K562 (cell line): ENCODE measurements around the gene TMEM200A. TPM values are rescaled to one million over a fixed set of nuclear protein-coding genes. Genes with fewer than 3 reads are reported as not detected.

ENCODE experiments used
- ATAC-seq: fragments of 200-7000 bp; cut with Tn5 transposase; 3 replicates; pipeline ENCODE4 v1.9.1; 2020; ENCODE audit warnings: moderate library complexity
- BruUV-seq: library from RNA; stranded (reverse); fragments of 400-500 nt; replicated peaks from 2 replicates; lab custom pipeline; 2021; lab: Mats Ljungman, UMichigan
- CTCF ChIA-PET: fragments of 300-600 bp; formaldehyde crosslinking; extraction: SDS; loops from one replicate; lab custom pipeline; 2021; ENCODE audit warnings: low intra/inter-chr PET ratio; lab: Yijun Ruan, JAX
- POLR2A ChIA-PET: fragments of 300-600, 350-650 bp; sonication (Branson Sonifier 250); formaldehyde crosslinking; extraction: SDS; loops from one replicate; lab custom pipeline; 2021; ENCODE audit warnings: antibody characterized with exemption, inconsistent platforms; lab: Yijun Ruan, JAX
- DNase-seq, 4 experiments: peaks; one replicate each; pipeline versions ENCODE4 v3.0.0 to v3.0.0-alpha.2; 2011 to 2018; ENCODE audit warnings: low spot score in 3 of 4, mixed read lengths in 3 of 4; ENCODE audit errors: extremely low read depth in 1 of 4
- FAIRE-seq: peaks from 2 replicates; lab custom pipeline; 2011; peaks lifted over from hg19 to GRCh38; lab: Jason Lieb, UNC
- H2AFZ ChIP-seq: 2 replicates; pipeline ENCODE4 v1.6.0; 2011; ENCODE audit warnings: low read depth, low read length, control low read depth, inconsistent platforms
- H3K27ac ChIP-seq: fragments of 200-600 bp; 3 replicates; pipeline ENCODE4 v1.8.0; 2011; ENCODE audit warnings: low read depth, mild to moderate bottlenecking, control low read depth, inconsistent platforms, low read length, moderate library complexity, mixed read lengths; ENCODE audit errors: extremely low read depth
- H3K27me3 ChIP-seq, 2 experiments: fragments of 300-600 bp in 1 of 2; 2 replicates in 1 of 2; 3 replicates in 1 of 2; pipeline versions ENCODE4 v1.6.0 to v1.8.0; 2011; ENCODE audit warnings: inconsistent platforms in 2 of 2, low read length in 2 of 2, mild to moderate bottlenecking in 1 of 2, mixed read lengths in 1 of 2, moderate library complexity in 1 of 2; ENCODE audit not compliant: control insufficient read depth in 2 of 2, insufficient read depth in 2 of 2
- H3K36me3 ChIP-seq: fragments of 300-600 bp; 3 replicates; pipeline ENCODE4 v1.8.0; 2011; ENCODE audit warnings: mild to moderate bottlenecking, low read length, inconsistent platforms; ENCODE audit not compliant: control insufficient read depth, insufficient read depth
- H3K4me1 ChIP-seq, 2 experiments: fragments of 200-600 bp in 1 of 2; replicated peaks in 1 of 2; 2 replicates in 1 of 2; 3 replicates in 1 of 2; pipeline versions ENCODE4 v1.5.1 to v1.8.0; 2011; ENCODE audit warnings: inconsistent platforms in 2 of 2, low read length in 2 of 2, mild to moderate bottlenecking in 1 of 2, mixed read lengths in 1 of 2, moderate library complexity in 1 of 2; ENCODE audit not compliant: control insufficient read depth in 2 of 2, insufficient read depth in 2 of 2
- H3K4me2 ChIP-seq: 2 replicates; pipeline ENCODE4 v1.6.1; 2011; ENCODE audit warnings: low read length, control low read depth, inconsistent platforms, mixed read lengths; ENCODE audit not compliant: insufficient read depth
- H3K4me3 ChIP-seq: fragments of 200-600 bp; sonication (generic), shearing (Covaris generic); 2 replicates; pipeline ENCODE4 v1.5.1; 2016; ENCODE audit warnings: control low read depth, inconsistent platforms
- H3K79me2 ChIP-seq: fragments of 200-600 bp; 3 replicates; pipeline ENCODE4 v1.8.0; 2011; ENCODE audit warnings: low read length, inconsistent platforms; ENCODE audit not compliant: control insufficient read depth, insufficient read depth
- H3K9ac ChIP-seq, 2 experiments: 2 replicates each; pipeline versions ENCODE4 v1.6.0 to v1.6.1; 2011; ENCODE audit warnings: low read depth in 2 of 2, low read length in 2 of 2, control low read depth in 1 of 2, inconsistent platforms in 1 of 2, mild to moderate bottlenecking in 1 of 2, mixed read lengths in 1 of 2; ENCODE audit not compliant: insufficient read depth in 1 of 2
- H3K9me1 ChIP-seq: one replicate; pipeline ENCODE4 v1.6.0; 2011; ENCODE audit warnings: inconsistent platforms, mild to moderate bottlenecking, low read length, moderate library complexity; ENCODE audit not compliant: control insufficient read depth, insufficient read depth
- H3K9me3 ChIP-seq: replicated peaks from 2 replicates; pipeline ENCODE4 v1.5.1; 2011; ENCODE audit warnings: low read depth, low read length, inconsistent platforms; ENCODE audit not compliant: control insufficient read depth, insufficient read depth
- H4K20me1 ChIP-seq: replicated peaks from 2 replicates; pipeline ENCODE4 v1.6.1; 2011; ENCODE audit warnings: low read length, inconsistent platforms, mixed read lengths; ENCODE audit not compliant: control insufficient read depth, insufficient read depth
- ATF1 ChIP-seq, 2 experiments: fragments of 450-650 bp in 1 of 2; IDR thresholded peaks; 2 replicates each; pipeline ENCODE4 v1.6.1; 2016; ENCODE audit warnings: missing compliant biosample characterization in 1 of 2, missing genetic modification characterization in 1 of 2
- BACH1 ChIP-seq: fragments of 200-800 bp; sonication (Bioruptor generic); IDR thresholded peaks from 2 replicates; pipeline ENCODE4 v1.6.1; 2016; ENCODE audit warnings: missing genetic modification characterization, missing compliant biosample characterization
- ELK1 ChIP-seq: sonication (generic); formaldehyde crosslinking; IDR thresholded peaks from 2 replicates; pipeline ENCODE4 v1.8.1; 2022; ENCODE audit warnings: missing genetic modification reagents
- FOXP4 ChIP-seq: sonication (generic); formaldehyde crosslinking; IDR thresholded peaks from 2 replicates; pipeline ENCODE4 v1.8.0; 2022; ENCODE audit warnings: mild to moderate bottlenecking, missing genetic modification reagents, borderline replicate concordance
- GTF2E2 ChIP-seq: fragments of 200-800 bp; sonication (Bioruptor generic); IDR thresholded peaks from 2 replicates; pipeline ENCODE4 v1.6.1; 2016; ENCODE audit warnings: missing genetic modification characterization, missing compliant biosample characterization
- KDM2B ChIP-seq: fragments of 250-450 bp; sonication (Bioruptor Pico); IDR thresholded peaks from 2 replicates; pipeline ENCODE4 v1.8.0; 2021; ENCODE audit warnings: mild to moderate bottlenecking, moderate library complexity
- NONO ChIP-seq, 2 experiments: fragments of 200-400 bp in 1 of 2; fragments of 450-650 bp in 1 of 2; formaldehyde crosslinking in 1 of 2; IDR thresholded peaks; 2 replicates each; pipeline ENCODE4 v1.6.1; 2017; ENCODE audit warnings: low read depth in 2 of 2, mild to moderate bottlenecking in 2 of 2, moderate library complexity in 2 of 2, low read length in 1 of 2
- NR0B1 ChIP-seq: fragments of 450-650 bp; IDR thresholded peaks from one replicate; pipeline ENCODE4 v1.6.1; 2018; ENCODE audit warnings: mild to moderate bottlenecking, moderate library complexity; ENCODE audit not compliant: partially characterized antibody
- SNRNP70 ChIP-seq: fragments of 200-400 bp; formaldehyde crosslinking; optimal IDR thresholded peaks from 2 replicates; pipeline ENCODE3; 2017; ENCODE audit warnings: low read depth, low read length
- TCF3 ChIP-seq: sonication (generic); formaldehyde crosslinking; IDR thresholded peaks from 2 replicates; pipeline ENCODE4 v1.4.0; 2020; ENCODE audit warnings: mild to moderate bottlenecking, missing genetic modification reagents
- U2AF1 ChIP-seq: fragments of 200-400 bp; formaldehyde crosslinking; optimal IDR thresholded peaks from 2 replicates; pipeline ENCODE3; 2017; ENCODE audit warnings: mild to moderate bottlenecking, low read depth, low read length, moderate library complexity
- ZNF23 ChIP-seq: fragments of 250-450 bp; sonication (Bioruptor Pico); IDR thresholded peaks from 2 replicates; pipeline ENCODE4 v1.4.0; 2020; ENCODE audit warnings: mild to moderate bottlenecking
- WGBS: fragments of 100-300 bp; shearing (Covaris generic); methylation state at CpG from one replicate; pipeline ENCODE4 v1.1.6; 2016; ENCODE audit warnings: low coverage, mixed read lengths; ENCODE audit not compliant: insufficient coverage; ENCODE audit errors: missing lambda C conversion rate; 5-methylcytosine and 5-hydroxymethylcytosine counted together
- in situ Hi-C: fragments of 300-500 bp; cut with MboI; formaldehyde crosslinking; loops from 4 replicates; pipeline ENCODE4 v1.15.0; 2018; ENCODE audit warnings: inconsistent platforms, mixed read lengths
- intact Hi-C: fragments of 100-400 bp; cut with micrococcal nuclease; formaldehyde crosslinking; loops from 2 replicates; pipeline ENCODE4 v1.14.2; 2022
- polyA plus RNA-seq, 8 experiments: library from polyadenylated mRNA; depleted of rRNA in 4 of 8; stranded (reverse) in 5 of 8; unstranded in 3 of 8; fragments of >200 nt; fragmentation: Nextera tagmentation in 2 of 8; fragmentation: Illumina TruSeq in 1 of 8; extraction: Ambion mirVana in 2 of 8; extraction: Trizol in 1 of 8; gene quantifications; 2 replicates each; pipeline versions ENCODE4 v1.2.1 to v1.2.3, GENCODE V29; 2011 to 2014; ENCODE audit warnings: inconsistent platforms in 1 of 8, missing spikeins in 1 of 8
- total RNA-seq, 7 experiments: library from RNA; depleted of rRNA in 6 of 7; stranded (reverse); fragments of >200 nt in 6 of 7; fragmentation: Illumina TruSeq in 2 of 7; extraction: Trizol in 2 of 7; gene quantifications; 2 replicates each; pipeline versions ENCODE4 v1.2.1 to v1.2.3, GENCODE V29; 2011 to 2021; ENCODE audit warnings: low replicate concordance in 1 of 7

Gene TMEM200A
- total and polyA plus RNA-seq, 9 of the 15 experiments (the other 6 are each of a cell fraction or from before 2014, with no cell fraction given) = 0.04 TPM; not detected in 8

- H3K9ac ChIP-seq = no peak overlapping the region
- no peak for FAIRE-seq
Measured at GRCh38 chr6:130485870-130486269, 120.1 kb downstream of the TMEM200A start.

GRCh38 chr6:130486417-130486816 lies 120.6 kb downstream of the TMEM200A start:
- H3K36me3 ChIP-seq = no peaks in the 10 kb centered on the region
- 0% methylated on average over 7 of the region's 7 CpGs for WGBS
- no peak overlapping the region for H3K27ac ChIP-seq
- in situ Hi-C loops (no loop called here), intact Hi-C loops (no loop called here)
- no peak overlapping the region for H3K4me3 ChIP-seq
- no peak for ATAC-seq
- no peaks in the 10 kb centered on the region for H3K27me3 ChIP-seq
- H3K9me3 ChIP-seq = no peaks in the 10 kb centered on the region
- no peaks in the 10 kb centered on the region for H3K4me1 ChIP-seq
- ChIA-PET POLR2A (no interaction called here), CTCF (no interaction called here)
- H3K4me2 ChIP-seq = no peak overlapping the region
- no peak for DNase-seq
- H4K20me1 ChIP-seq = no peaks in the 10 kb centered on the region
- no peaks in the 10 kb centered on the region for H3K79me2 ChIP-seq
- TF ChIP-seq GTF2E2 (tag) (no peak), BACH1 (tag) (no peak), U2AF1 (no peak), ZNF23 (CRISPR knock-in tag) (no peak), NR0B1 (no peak), KDM2B (CRISPR knock-in tag) (no peak), FOXP4 (no peak), ELK1 (CRISPR knock-in tag) (no peak), ATF1 (CRISPR knock-in tag; IDR thresholded peaks at IDR 0.05) (no peak), ATF1 (tag; IDR thresholded peaks at IDR 0.05) (no peak), SNRNP70 (no peak), TCF3 (CRISPR knock-in tag) (no peak)
- H3K9me1 ChIP-seq = no peaks in the 10 kb centered on the region
- BruUV-seq = no TSS peak
- no peak overlapping the region for H2AFZ ChIP-seq
- no peak overlapping the region for H3K9ac ChIP-seq
- no peak for FAIRE-seq

More at GRCh38 chr6:130485870-130486269, 120.1 kb downstream of the TMEM200A start:
- H3K36me3 ChIP-seq = no peaks in the 10 kb centered on the region
- in situ Hi-C loops (no loop called here), intact Hi-C loops (no loop called here)
- H3K4me3 ChIP-seq = no peak overlapping the region
- H3K4me2 ChIP-seq = no peak overlapping the region
- CTCF ChIA-PET = no interaction called here
- DNase-seq (no peak), ATAC-seq (no peak)
- POLR2A ChIA-PET = no interaction called here
- H3K4me1 ChIP-seq = no peaks in the 10 kb centered on the region
- no peak for TF ChIP-seq NONO (IDR thresholded peaks at IDR 0.05; ENCODE audit: low read depth in 2 of 2, low read length in 1 of 2)
- H3K9me1 ChIP-seq = no peaks in the 10 kb centered on the region
- no peaks in the 10 kb centered on the region for H3K9me3 ChIP-seq
- BruUV-seq = no TSS peak
- no peak overlapping the region for H2AFZ ChIP-seq
- H4K20me1 ChIP-seq = no peaks in the 10 kb centered on the region
- no peaks in the 10 kb centered on the region for H3K27me3 ChIP-seq
- 2% methylated on average over 3 of the region's 3 CpGs for WGBS
- H3K79me2 ChIP-seq = no peaks in the 10 kb centered on the region
- no peak overlapping the region for H3K27ac ChIP-seq
